Measurements from ENCODE around the gene C2CD2.

GRCh38 chr21:41897047-41897669 lies 56.7 kb downstream of the C2CD2 start:
- TF ChIP-seq CTCF (optimal IDR thresholded peaks at IDR 0.05 in 1 of 3, IDR thresholded peaks at IDR 0.05 in 1 of 3, conservative IDR thresholded peaks at IDR 0.05 in 1 of 3; ENCODE audit: extremely low read depth in 1 of 3, insufficient read depth in 2 of 3, low read length in 3 of 3) (no peak), EZH2 (IDR thresholded peaks at IDR 0.05; ENCODE audit: low read length) (no peak)
